Activated CD4-positive, alpha-beta T cell treated with anti-CD3 and anti-CD28 coated beads, Interleukin-2, amount 10 ng/mL, durations not matched to agents 7 days and 5 days (primary cell): ENCODE data around the gene SLC2A4RG. TPM values are rescaled to one million over a fixed set of nuclear protein-coding genes. Genes with fewer than 3 reads are reported as not detected.

Source experiments
- CTCF ChIA-PET: fragments of 350-600 bp; sonication (Branson Sonifier 250); formaldehyde crosslinking; loops from one replicate; lab custom pipeline; 2021; ENCODE audit warnings: antibody characterized with exemption; lab: Charles Lee
- POLR2A ChIA-PET: fragments of 350-600 bp; sonication (Branson Sonifier 250); formaldehyde crosslinking; loops from one replicate; lab custom pipeline; 2021; ENCODE audit warnings: antibody characterized with exemption; lab: Charles Lee
- DNase-seq: peaks from one replicate; pipeline ENCODE4 v3.0.0-alpha.2; 2020
- H3K27ac Mint-ChIP-seq: one replicate; pipeline ENCODE4 v1.8.0; 2021; ENCODE audit warnings: mild to moderate bottlenecking, moderate library complexity, mixed read lengths
- H3K27me3 Mint-ChIP-seq: one replicate; pipeline ENCODE4 v1.8.0; 2021; ENCODE audit warnings: mixed read lengths
- H3K36me3 Mint-ChIP-seq: one replicate; pipeline ENCODE4 v1.8.0; 2021; ENCODE audit warnings: low read depth, mixed read lengths
- H3K4me1 Mint-ChIP-seq: one replicate; pipeline ENCODE4 v1.8.0; 2021; ENCODE audit warnings: mixed read lengths
- H3K4me3 Mint-ChIP-seq: one replicate; pipeline ENCODE4 v1.8.0; 2021; ENCODE audit warnings: mild to moderate bottlenecking, moderate library complexity, mixed read lengths
- H3K9me3 Mint-ChIP-seq: one replicate; pipeline ENCODE4 v1.8.0; 2021; ENCODE audit warnings: mixed read lengths
- total RNA-seq, 2 experiments: library from RNA; stranded (reverse); gene quantifications; one replicate each; pipeline ENCODE4 v1.2.3, GENCODE V29; 2021

Gene SLC2A4RG
- total RNA-seq, 2 experiments from 2014 or later, result 105 to 129 TPM

DNA sequence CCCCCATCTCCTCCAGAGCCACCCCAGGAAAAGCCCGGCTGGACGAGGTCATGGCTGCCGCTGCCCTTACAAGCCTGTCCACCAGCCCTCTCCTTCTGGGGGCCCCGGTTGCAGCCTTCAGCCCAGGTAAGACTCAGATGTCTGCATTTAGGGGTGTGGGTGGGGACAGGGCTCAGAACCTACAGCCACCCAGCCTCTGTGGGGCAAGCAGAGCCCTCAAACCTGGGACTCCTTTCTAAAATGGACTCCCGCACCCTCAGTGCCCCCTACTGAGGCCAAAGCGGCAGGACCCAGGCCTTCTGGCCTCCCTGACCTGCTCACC is 1.7 kb downstream of the SLC2A4RG start:
- peaks cover 14% of the 10 kb centered on the region for H3K36me3 Mint-ChIP-seq
- H3K27ac Mint-ChIP-seq, result no peak overlapping the region
- ChIA-PET POLR2A (no interaction called here), CTCF (interaction anchor here (1.0 to 1.5 kb wide), 3 partner anchors 9 to 17 kb away, joined by 3 to 5 read pairs (median 4); no protein-coding TSS in a partner anchor)
- peaks cover 2% of the 10 kb centered on the region for H3K4me1 Mint-ChIP-seq
- H3K9me3 Mint-ChIP-seq, result no peaks in the 10 kb centered on the region
- no peaks in the 10 kb centered on the region for H3K27me3 Mint-ChIP-seq
- peak overlapping the region; percentile 63 for H3K4me3 Mint-ChIP-seq
- DNase-seq, result no peak

DNA sequence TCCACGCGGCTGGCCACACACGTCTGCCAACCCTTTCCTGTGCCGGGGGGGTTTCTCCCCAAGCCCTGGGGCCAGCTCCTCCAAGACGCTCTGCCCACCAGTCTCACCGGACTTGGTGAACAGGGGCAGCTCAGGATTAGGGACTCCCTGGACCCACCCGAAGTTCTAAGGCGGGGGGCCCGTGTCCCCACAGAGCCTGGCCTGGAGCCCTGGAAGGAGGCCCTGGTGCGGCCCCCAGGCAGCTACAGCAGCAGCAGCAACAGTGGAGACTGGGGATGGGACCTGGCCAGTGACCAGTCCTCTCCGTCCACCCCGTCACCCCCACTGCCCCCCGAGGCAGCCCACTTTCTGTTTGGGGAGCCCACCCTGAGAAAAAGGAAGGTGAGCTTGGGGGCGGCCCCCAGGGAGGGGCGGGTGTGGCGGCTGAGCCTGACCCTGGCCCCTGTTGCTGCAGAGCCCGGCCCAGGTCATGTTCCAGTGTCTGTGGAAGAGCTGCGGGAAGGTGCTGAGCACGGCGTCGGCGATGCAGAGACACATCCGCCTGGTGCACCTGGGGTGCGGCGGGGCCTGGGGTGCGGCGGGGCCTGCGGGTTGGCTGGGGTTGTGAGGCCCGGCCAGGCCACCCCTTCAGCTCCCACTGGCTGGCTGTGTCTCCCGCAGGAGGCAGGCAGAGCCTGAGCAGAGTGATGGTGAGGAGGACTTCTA is 2.3 kb downstream of the SLC2A4RG start:
- Mint-ChIP-seq H3K27ac (peak overlapping the region; percentile 25), H3K9me3 (no peaks in the 10 kb centered on the region), H3K27me3 (no peaks in the 10 kb centered on the region), H3K4me1 (no peaks in the 10 kb centered on the region), H3K36me3 (peaks cover 9% of the 10 kb centered on the region), H3K4me3 (no peak overlapping the region)
- no peak for DNase-seq
- ChIA-PET CTCF (interaction anchor here (1.2 to 1.5 kb wide), 3 partner anchors 14 to 16 kb away, joined by 3 to 5 read pairs (median 4); no protein-coding TSS in a partner anchor), POLR2A (no interaction called here)

DNA sequence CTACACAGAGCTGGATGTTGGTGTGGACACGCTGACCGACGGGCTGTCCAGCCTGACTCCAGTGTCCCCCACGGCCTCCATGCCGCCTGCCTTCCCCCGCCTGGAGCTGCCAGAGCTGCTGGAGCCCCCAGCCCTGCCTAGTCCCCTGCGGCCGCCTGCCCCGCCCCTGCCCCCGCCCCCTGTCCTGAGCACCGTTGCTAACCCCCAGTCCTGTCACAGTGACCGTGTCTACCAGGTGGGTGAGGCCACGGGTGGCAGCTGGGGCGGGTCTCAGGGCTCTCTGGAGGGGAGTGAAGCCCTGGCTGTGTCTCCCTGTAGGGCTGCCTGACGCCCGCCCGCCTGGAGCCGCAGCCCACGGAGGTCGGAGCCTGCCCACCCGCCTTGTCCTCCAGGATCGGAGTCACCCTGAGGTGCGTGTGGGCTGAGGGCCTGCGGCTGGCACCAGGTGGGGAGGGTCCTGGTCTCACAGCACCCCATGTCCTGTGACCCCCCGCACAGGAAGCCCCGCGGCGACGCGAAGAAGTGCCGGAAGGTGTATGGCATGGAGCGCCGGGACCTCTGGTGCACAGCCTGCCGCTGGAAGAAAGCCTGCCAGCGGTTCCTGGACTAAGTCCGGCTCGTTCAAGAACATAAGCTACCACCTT is 2.9 kb downstream of the SLC2A4RG start:
- POLR2A ChIA-PET, result no interaction called here
- H3K4me3 Mint-ChIP-seq, result no peak overlapping the region
- CTCF ChIA-PET, result interaction anchor here (1.3 to 1.8 kb wide), 2 partner anchors 8 to 15 kb away, joined by 3 to 4 read pairs; no protein-coding TSS in a partner anchor
- no peak overlapping the region for H3K27ac Mint-ChIP-seq
- DNase-seq, result no peak
- H3K36me3 Mint-ChIP-seq, result peaks cover 6% of the 10 kb centered on the region
- no peaks in the 10 kb centered on the region for H3K9me3 Mint-ChIP-seq
- no peaks in the 10 kb centered on the region for H3K4me1 Mint-ChIP-seq
- H3K27me3 Mint-ChIP-seq, result no peaks in the 10 kb centered on the region

DNA sequence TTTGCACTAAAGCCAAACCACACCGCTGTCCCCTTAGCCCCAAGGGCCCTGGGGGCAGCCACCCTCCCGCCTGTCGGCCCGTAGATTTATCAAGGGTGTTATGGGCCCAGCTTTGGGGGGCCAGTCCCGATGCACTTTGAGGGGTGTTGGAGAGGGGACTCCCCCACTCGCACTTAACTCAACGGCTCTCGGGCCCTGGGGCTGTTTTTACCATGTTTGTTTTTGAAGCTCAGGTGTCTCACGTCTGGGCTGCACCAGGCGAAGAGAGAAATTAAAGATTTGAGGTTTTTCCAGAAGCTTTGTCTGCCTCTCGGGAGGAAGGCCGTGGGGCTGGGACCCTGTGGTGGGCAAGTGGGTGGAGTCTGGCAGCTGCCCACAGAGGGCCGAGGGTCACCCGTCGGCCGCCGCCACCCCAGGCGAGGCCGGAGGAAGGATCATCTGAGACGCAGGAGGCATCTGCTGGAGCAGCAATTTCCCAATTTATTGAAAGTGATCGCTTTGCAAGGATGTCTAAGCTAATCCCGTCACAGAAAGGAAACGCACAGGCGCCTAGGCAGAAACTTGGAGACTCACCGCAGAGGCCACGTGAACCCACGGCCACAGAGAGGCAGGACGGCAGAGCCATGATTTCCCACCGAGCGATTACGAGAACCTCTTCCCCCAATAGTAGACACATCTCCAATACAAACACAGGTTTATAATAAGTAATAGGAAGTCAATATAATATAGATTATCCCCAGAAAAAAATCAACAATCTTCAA is 3.8 kb downstream of the SLC2A4RG start:
- H3K27ac Mint-ChIP-seq, result no peak overlapping the region
- DNase-seq, result no peak
- H3K36me3 Mint-ChIP-seq, result peaks cover 6% of the 10 kb centered on the region
- no peak overlapping the region for H3K4me3 Mint-ChIP-seq
- H3K9me3 Mint-ChIP-seq, result no peaks in the 10 kb centered on the region
- ChIA-PET POLR2A (no interaction called here), CTCF (interaction anchor here (0.8 to 1.8 kb wide), 2 partner anchors 9 to 206 kb away, joined by 4 read pairs; partner anchors contain the start of gene PTK6)
- no peaks in the 10 kb centered on the region for H3K27me3 Mint-ChIP-seq
- H3K4me1 Mint-ChIP-seq, result no peaks in the 10 kb centered on the region

DNA sequence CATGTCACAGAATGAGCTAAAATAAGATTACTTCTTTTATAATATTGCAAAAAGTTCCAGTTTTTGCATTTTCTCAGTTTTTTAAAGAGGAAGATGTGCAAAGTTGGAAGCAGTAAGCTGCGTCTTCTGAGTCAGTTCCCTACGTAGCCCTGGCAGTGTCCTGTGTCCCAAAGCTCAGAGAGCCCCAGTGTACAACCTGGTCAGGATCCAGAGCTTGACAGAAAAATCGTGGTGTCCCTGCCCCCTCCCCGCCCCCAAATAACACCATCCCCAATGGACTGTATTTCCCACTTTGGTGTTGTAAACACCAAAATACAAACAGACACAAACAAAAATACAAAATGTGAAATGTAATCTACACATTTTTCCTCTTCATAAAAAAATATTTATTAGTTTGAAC is 4.6 kb downstream of the SLC2A4RG start:
- CTCF ChIA-PET, result interaction anchor here (0.7 to 1.8 kb wide), 3 partner anchors 10 to 206 kb away, joined by 3 to 4 read pairs (median 4); partner anchors contain the start of gene PTK6
- no peaks in the 10 kb centered on the region for H3K9me3 Mint-ChIP-seq
- H3K4me3 Mint-ChIP-seq, result no peak overlapping the region
- peaks cover 6% of the 10 kb centered on the region for H3K36me3 Mint-ChIP-seq
- no peak overlapping the region for H3K27ac Mint-ChIP-seq
- H3K27me3 Mint-ChIP-seq, result no peaks in the 10 kb centered on the region
- POLR2A ChIA-PET, result no interaction called here
- DNase-seq, result no peak
- peaks cover 4% of the 10 kb centered on the region for H3K4me1 Mint-ChIP-seq

DNA sequence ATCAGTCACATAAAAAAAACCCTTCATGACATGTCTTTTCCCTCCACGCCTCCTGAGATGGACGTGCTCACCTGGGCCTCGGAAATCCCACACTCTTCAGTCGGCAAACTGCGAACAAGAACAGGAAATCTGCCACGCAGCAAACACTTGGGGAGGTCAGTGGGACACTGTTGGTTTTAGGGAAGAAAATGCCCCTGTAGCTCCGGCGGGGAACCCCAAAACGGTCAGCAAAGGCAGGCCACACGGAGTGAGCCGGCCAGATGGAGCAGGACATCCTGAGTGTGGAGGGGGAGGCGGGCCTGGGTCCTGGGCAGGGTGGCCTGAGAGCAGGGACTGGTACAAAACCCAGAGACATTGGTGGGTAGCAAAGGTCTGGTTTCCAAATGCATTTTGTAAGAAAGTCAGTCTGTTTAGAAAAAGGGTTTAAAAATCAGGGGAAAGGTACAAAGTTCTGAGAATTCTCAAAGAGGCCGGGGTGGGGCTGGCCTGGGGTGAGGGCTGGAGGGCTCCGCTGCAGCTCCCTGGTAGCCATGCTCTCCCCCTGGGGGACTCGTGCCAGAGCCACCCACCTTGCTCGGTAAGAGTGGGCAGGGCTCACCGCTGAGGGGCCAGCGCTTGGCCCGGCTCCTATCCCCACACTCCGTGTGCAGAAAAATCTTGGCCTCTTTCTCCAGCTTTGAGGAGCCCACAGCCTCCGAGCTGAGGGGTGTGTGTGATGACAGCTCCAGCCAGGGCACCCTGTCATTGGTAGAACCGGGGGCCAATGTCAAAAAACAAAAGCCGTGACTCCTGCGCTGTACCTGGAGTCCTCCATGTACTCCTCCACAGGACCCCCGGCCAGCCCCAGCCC is 5.2 kb downstream of the SLC2A4RG start:
- DNase-seq, result no peak
- Mint-ChIP-seq H3K27me3 (no peaks in the 10 kb centered on the region), H3K4me1 (peaks cover 7% of the 10 kb centered on the region), H3K9me3 (no peaks in the 10 kb centered on the region), H3K27ac (no peak overlapping the region), H3K36me3 (peaks cover 6% of the 10 kb centered on the region), H3K4me3 (no peak overlapping the region)
- ChIA-PET POLR2A (no interaction called here), CTCF (interaction anchor here (0.7 to 1.0 kb wide), 3 partner anchors 35 to 207 kb away, joined by 3 to 4 read pairs (median 3); partner anchors contain the start of gene PTK6)

DNA sequence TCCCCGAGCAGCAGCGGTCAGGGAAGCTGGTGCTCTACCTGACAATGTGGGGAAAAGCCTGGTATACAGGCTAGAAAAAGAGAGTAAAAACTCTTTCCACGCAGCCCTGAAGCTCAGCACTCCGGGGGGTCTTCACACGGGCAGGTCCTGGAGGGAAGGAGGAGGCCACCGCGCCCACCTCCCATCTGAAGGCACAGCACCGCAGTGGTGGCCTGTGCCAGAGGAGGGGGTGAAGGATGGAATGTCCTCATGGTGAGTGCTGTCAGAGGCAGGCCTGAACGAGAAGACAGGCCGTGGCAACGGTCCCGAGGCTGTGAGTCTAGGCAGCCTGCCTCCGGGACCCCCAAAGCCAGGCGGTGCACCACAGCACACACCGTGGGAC is 5.8 kb downstream of the SLC2A4RG start:
- Mint-ChIP-seq H3K4me3 (no peak overlapping the region), H3K9me3 (no peaks in the 10 kb centered on the region), H3K27me3 (no peaks in the 10 kb centered on the region), H3K36me3 (peaks cover 6% of the 10 kb centered on the region), H3K4me1 (peaks cover 11% of the 10 kb centered on the region), H3K27ac (no peak overlapping the region)
- POLR2A ChIA-PET, result no interaction called here
- no peak for DNase-seq
- CTCF ChIA-PET, result interaction anchor here (1.0 kb wide), 1 partner anchor 39 kb away, joined by 3 read pairs; no protein-coding TSS in a partner anchor

DNA sequence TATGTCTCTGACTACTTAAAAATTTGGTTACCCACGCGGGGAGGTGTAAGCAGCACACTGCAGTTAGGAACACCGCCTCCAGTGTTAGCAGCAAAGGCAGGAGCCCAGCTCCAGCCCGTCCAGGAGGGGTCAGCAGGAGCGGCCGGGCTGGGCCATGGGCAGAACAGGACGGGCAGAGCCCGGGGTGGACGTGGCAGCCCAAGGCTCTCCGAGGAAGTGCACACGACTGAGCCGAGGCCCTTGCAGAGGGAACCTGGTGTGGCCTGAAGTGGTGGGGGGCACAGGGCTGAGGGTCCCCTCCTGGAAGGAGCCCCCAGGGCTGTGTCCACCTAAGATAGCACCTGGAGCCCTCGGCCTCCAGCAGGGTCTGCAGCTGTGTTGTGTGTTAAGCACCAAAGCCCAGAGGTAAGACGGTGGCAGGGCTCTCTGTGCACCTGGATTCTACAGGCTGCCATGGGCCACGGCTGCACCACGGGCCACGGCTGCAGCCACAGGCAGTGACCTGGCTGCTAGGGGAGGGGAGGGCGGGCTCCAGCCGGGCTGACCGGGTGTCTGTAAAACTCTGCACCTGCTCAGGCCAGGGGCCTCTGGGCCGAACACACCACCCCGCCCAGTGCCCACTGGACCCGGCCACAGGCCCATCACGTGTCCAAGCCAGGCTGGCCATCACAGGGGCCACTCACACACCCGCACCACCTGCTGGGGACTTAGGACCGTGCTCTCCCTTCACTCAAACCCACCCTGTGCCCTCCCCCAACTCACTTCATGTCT is 6.6 kb downstream of the SLC2A4RG start:
- no peak for DNase-seq
- Mint-ChIP-seq H3K4me1 (peaks cover 18% of the 10 kb centered on the region), H3K27ac (no peak overlapping the region), H3K27me3 (no peaks in the 10 kb centered on the region), H3K36me3 (peaks cover 6% of the 10 kb centered on the region), H3K4me3 (no peak overlapping the region), H3K9me3 (no peaks in the 10 kb centered on the region)
- CTCF ChIA-PET, result interaction anchor here (1.0 to 1.4 kb wide), 2 partner anchors 38 to 39 kb away, joined by 3 read pairs; partner anchors contain the start of genes ARFRP1 and ZGPAT
- POLR2A ChIA-PET, result no interaction called here

DNA sequence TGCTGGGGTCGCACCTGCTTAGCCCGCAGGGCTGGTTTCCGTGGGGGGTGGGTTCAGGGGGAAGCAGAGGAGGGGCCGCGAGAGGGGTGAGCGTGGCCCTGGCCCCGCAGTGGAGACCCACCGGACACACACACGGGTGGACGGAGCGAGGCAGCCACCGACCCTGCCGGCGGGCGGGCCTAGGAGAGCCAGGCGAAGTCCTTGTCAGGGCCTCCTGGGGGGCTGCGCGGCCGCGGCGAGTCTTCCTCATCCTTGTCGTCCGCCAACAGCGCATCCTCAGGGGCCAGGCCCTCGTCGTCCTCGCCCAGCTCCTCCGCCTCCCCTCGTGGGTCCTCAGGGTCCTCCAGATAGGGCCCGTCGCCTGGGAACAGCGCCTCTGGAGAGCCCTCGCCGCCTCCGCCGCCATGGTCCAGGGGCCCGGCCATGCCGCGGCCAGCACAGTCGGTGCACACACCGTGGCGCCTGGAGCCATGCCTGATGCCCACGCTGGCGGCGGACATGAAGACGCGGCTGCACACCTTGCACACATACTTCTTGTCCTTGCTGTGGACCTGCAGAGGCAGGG is 7.3 kb downstream of the SLC2A4RG start:
- CTCF ChIA-PET, result interaction anchor here (1.4 kb wide), 1 partner anchor 39 kb away, joined by 3 read pairs; the partner anchor contains the start of genes ARFRP1 and ZGPAT
- H3K9me3 Mint-ChIP-seq, result no peaks in the 10 kb centered on the region

DNA sequence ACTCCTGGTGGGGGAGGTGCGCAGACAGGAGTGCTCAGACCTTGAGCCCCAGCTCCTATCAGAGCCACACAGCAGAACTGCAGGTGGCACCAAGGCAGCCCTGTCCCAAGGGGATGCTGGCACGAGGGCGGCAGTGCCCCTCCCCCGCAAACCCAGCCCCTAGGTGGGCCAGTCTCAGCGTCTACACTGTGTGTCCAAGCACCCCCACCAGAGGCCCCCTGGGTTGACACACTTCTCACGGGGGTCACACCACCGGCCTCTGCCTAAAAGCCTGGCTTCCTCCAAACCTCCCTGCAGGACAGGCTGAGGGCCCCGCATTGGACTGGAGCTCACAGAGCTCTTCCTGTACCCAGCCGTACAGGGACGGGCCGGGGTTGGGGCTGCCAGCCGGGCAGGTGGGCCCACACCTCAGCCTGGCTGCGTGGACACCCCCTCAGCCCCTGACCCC is 8.1 kb downstream of the SLC2A4RG start:
- POLR2A ChIA-PET, result no interaction called here

More for the DNA sequence above, 7.3 kb downstream of the SLC2A4RG start:
- DNase-seq, result no peak
- H3K36me3 Mint-ChIP-seq, result peaks cover 6% of the 10 kb centered on the region
- no peak overlapping the region for H3K27ac Mint-ChIP-seq
- peaks cover 21% of the 10 kb centered on the region for H3K4me1 Mint-ChIP-seq
- no peaks in the 10 kb centered on the region for H3K27me3 Mint-ChIP-seq
- POLR2A ChIA-PET, result no interaction called here
- H3K4me3 Mint-ChIP-seq, result no peak overlapping the region

More for the DNA sequence above, 8.1 kb downstream of the SLC2A4RG start:
- Mint-ChIP-seq H3K9me3 (no peaks in the 10 kb centered on the region), H3K27me3 (no peaks in the 10 kb centered on the region), H3K4me3 (no peak overlapping the region), H3K36me3 (peaks cover 6% of the 10 kb centered on the region), H3K4me1 (peaks cover 24% of the 10 kb centered on the region), H3K27ac (no peak overlapping the region)
- CTCF ChIA-PET, result interaction anchor here (1.4 to 5.6 kb wide), 2 partner anchors 10 to 40 kb away, joined by 3 to 27 read pairs; partner anchors contain the start of genes ARFRP1, LIME1 and ZGPAT
- DNase-seq, result no peak
